Ovary (tissue), 3 donors: ENCODE measurements around the gene MYBPHL.

Experiments
- CTCF ChIP-seq, 3 donors: fragments of 450-650 bp in 2 of 3; fragments of 200-600 bp in 1 of 3; IDR thresholded peaks; one replicate each; pipeline versions ENCODE4 v1.5.1 to v1.8.0; 2016 to 2022; ENCODE audit warnings: antibody characterized with exemption in 3 of 3, mild to moderate bottlenecking in 1 of 3
- EP300 ChIP-seq: sonication (generic); formaldehyde crosslinking; IDR thresholded peaks from one replicate; pipeline ENCODE4 v1.6.1; 2017; ENCODE audit warnings: antibody characterized with exemption
- POLR2A ChIP-seq: fragments of 450-650 bp; IDR thresholded peaks from one replicate; pipeline ENCODE4 v1.6.1; 2017; ENCODE audit warnings: antibody characterized with exemption, mild to moderate bottlenecking, moderate library complexity
- donor health status: DM: no; HTN: no; CAD: no.

- TF ChIP-seq POLR2A (no peak), CTCF (IDR thresholded peaks at IDR 0.05) (no peak), EP300 (no peak)
Observed at GRCh38 chr1:109312246-109312645, 5.4 kb upstream of the MYBPHL start.
